Epidermal melanocyte (primary cell): ENCODE data around the gene ELOVL6.
A peak's percentile ranks its signal among the peaks of the same experiment; 100 is the strongest.
"Not testable (repeated sequence)": the region's sequence is repeated elsewhere in the genome, so short reads cannot be mapped to it uniquely, and the experiment has no call there.

ENCODE experiments used
- DNase-seq: peaks from one replicate; pipeline ENCODE4 v3.0.0; 2011; ENCODE audit warnings: low spot score; ENCODE audit not compliant: insufficient read length

ELOVL6 gene

DNA sequence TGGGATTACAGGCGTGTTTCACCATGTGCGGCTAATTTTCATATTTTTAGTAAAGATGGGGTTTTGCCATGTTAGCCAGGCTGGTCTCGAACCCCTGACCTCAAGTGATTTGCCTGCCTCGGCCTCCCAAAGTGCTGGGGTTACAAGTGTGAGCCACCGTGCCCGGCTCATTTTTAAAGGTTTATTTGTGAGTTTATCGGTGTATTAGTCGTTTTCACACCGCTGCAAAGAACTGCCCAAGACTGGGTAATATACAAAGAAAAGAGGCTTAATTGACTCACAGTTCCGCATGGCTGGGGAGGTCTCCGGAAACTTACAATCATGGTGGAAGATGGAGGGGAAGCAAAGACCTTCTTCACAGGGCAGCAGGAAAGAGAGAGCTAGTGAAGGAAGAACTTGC lies 159.3 kb downstream of the ELOVL6 start:
- DNase-seq: not testable (repeated sequence)

DNA sequence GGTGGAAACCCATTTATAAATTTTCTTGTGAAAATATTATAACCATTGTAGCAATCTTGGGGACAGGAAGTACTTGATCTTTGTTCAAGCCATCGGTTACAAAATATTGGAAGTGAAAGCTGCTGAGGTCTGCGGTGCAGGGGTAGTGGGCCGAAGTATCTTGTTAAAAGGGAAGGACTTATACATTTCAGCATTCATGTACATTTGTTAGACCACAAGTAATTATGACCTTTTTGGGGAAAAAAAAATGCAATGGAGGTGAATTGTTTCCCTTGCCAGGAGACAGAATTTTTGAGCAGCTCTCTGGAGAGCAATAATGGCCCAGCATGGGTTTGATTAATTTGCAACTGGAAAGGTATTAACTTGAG lies 164.4 kb downstream of the ELOVL6 start:
- DNase-seq: no peak

- no peak for DNase-seq
These were observed 164.9 kb downstream of the ELOVL6 start for GRCh38 chr4:110033355-110034025.

- no peak for DNase-seq
These were observed 165.8 kb downstream of the ELOVL6 start for GRCh38 chr4:110032603-110033002.

DNA sequence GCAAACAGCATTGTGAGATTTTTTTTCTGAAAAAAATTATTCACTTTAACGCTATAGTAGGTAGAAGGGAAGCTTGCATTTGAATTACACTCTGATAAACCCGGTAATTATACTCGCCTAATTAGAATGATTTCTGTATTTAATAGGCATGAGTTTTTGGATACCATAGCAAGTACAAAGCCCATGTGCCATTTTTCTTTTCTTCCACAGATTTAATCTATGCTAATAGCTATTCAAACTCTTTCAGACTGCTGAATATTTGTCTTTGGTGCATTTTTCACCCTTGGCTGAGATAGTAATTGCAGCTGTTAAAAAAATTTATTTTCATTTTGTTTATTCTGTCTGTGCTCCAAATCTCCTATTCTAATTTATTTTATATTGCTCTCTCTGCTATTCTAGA lies 172.7 kb downstream of the ELOVL6 start:
- DNase-seq: no peak

- no peak for DNase-seq
These were observed 173.4 kb downstream of the ELOVL6 start for GRCh38 chr4:110025056-110025455.

GRCh38 chr4:110022457-110022856 lies 176.0 kb downstream of the ELOVL6 start:
- DNase-seq: no peak

DNA sequence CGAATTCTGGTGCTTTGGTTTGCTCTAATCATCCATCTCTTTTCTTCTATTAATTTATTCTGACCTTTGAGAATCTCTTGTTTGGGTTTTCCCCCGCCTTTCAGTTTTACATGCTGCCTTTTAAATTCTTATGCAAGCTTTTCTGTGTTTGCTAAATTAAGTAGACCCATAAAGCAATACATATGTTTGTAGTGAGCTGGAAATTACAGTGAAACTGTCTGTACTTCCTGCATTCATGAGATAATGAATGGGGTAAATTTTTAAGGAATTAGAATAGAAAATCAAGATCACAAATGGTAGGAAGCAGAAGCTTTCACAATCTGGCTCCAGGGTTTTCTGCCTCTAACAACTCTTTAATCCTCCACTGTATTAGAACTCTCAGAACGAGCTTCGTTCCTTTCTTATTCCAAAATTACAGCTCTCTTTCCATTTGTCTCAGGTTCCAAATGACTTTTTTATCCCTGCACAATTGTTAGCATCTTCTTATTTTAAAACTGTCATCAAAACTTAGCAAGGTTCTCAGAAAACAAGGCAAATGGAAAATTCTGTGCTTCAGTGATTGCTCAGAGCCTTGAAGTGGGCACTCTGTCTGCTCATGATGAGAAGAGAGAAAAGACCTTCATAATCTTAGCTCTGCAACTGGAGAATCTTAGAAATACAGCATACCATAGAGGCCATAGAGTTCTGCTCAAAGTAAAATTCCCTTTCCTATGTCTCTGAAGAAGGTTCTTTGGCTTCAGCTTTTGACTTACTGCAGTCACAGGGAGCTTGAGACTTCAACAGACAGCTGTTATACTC lies 177.6 kb downstream of the ELOVL6 start:
- DNase-seq: no peak

DNA sequence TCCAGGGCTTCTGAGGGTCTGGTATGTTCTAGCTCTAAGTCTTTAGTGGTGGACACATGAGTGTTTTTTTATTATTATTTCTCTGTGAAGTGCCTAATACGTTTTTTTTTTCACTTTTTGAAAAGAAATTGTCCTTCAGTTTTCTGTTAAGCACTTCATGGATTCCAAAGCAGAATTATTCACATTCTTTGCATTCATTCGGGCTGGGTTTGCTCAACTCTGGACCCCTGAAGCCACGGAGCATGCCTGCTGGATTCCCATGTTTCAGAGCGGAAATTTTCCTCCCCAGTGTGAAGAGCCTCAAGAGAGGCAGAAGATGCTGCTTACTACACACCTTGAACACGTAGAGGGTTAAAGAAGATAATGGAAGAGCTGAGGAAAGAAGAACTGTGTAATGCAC lies 178.3 kb downstream of the ELOVL6 start:
- no peak for DNase-seq

- no peak for DNase-seq
These were observed 179.3 kb downstream of the ELOVL6 start for GRCh38 chr4:110019153-110019552.

GRCh38 chr4:110014233-110014632 lies 184.2 kb downstream of the ELOVL6 start:
- DNase-seq: no peak

GRCh38 chr4:110012917-110013316 lies 185.5 kb downstream of the ELOVL6 start:
- no peak for DNase-seq

- DNase-seq: no peak
These were observed 187.6 kb downstream of the ELOVL6 start for GRCh38 chr4:110010797-110011196.

GRCh38 chr4:110009550-110009949 lies 188.9 kb downstream of the ELOVL6 start:
- DNase-seq: no peak

- DNase-seq: no peak
These were observed 189.9 kb downstream of the ELOVL6 start for GRCh38 chr4:110008540-110008939.

- no peak for DNase-seq
These were observed 191.2 kb downstream of the ELOVL6 start for GRCh38 chr4:110007217-110007616.

DNA sequence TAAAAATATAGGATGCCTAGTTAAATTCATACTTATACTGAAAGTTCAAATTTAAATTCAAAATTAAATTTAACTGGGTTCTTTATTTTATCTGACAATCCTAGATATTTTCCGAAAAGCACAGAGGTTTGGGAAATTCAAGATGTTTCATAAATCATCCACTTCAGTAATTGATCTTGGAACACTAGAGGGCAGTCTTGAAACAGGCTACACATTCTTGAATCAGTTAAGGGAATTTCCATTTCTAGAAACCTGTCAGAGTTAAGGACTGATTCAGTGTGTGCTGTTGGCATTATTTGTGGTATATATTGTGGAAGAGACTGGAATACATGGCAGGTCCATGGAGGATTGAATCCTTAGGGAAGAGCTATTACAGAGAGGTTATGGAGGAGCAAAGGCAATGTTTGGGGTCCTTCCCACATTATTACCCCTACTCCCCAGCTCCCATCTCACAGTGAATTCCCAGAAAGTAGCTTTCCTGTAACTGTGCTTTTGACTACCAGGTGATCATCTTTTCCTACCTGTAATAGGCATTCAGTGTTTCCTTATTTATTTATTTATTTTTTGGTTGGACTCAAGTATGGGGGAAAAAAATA lies 192.9 kb downstream of the ELOVL6 start:
- DNase-seq: peak; percentile 76

- no peak for DNase-seq
These were observed 193.9 kb downstream of the ELOVL6 start for GRCh38 chr4:110004556-110004955.

DNA sequence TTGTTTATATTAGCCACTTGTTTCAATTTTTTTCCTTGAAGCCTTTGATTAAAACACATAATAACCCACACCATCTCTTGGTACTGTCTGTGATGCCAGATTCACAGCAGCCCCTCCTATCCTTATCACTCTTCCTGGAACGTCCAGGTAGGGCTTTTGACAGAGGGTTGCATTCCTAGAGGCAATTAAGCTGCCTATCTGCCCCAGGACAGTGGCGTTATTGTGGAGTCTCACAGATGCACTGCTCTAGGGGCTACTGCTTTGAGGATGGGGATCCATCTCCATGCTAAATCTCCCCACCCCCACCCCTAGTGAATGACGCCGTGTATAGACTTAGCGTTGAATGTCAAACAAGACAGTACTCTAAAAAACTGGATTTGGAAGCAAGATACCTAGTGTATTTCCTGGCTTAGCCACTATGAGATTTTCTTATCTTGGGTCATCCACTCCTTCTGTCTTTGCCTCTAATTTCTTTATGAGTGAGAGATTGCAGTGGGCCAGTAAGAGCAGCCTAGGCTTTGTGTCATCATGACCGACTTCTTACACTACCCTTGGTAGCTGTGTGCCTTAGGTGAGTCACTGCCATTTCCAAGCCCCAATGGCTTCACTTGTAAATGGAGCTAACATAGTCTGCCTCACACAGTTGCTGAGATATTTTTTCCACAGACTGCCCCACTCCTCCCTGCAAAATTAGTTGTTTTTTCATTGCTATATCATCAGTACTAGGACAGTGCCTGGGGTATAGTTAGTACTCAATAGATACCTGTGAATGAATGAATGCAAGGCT lies 194.8 kb downstream of the ELOVL6 start:
- no peak for DNase-seq

DNA sequence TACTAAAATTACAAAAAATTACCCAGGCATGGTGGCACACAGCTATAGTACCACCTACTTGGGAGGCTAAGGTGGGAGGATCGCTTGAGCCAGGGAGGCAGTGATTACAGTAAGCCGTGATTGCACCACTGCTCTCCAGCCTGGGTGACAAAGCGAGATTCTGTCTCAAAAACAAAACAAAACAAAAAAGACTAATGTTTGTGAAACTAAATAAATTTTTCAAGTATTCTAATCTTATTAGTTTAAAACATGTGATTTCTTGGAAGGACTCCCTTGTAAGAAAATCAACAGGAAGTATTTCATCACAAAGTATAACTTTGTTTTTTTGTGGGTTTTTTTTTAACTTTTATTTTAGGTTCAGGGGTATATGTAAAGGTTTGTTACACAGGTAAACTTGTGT lies 196.1 kb downstream of the ELOVL6 start:
- no peak for DNase-seq

DNA sequence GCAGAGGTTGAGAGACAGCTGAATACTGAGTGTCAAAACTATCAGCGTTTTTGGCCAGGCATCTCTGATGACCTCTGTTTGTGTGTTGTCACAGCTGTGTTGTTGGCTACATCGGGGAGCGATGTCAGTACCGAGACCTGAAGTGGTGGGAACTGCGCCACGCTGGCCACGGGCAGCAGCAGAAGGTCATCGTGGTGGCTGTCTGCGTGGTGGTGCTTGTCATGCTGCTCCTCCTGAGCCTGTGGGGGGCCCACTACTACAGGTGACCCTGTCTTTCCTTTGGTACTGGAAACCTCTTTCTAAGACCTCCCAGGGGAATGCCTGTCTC lies 198.9 kb downstream of the ELOVL6 start:
- no peak for DNase-seq
